Posterior vena cava (tissue), 2 donors: Measurements from ENCODE around the gene BMP4. TPM values are rescaled to one million over a fixed set of nuclear protein-coding genes. Genes with fewer than 3 reads are reported as not detected.
A peak's percentile ranks its signal among the peaks of the same experiment; 100 is the strongest.

Experiments
- DNase-seq: peaks from one replicate; pipeline ENCODE4 v3.0.0-alpha.2; 2020; ENCODE audit warnings: low spot score
- intact Hi-C, 2 donors: fragments of 100-400 bp; cut with DNase I; formaldehyde crosslinking; loops; one replicate each; pipeline versions ENCODE4 v1.14.1 to v1.14.2; 2022 to 2023
- total RNA-seq, 2 donors: library from RNA; stranded (reverse); fragmentation: NEBNext Ultra II Directional; extraction: Animal tissue kit (Norgen Biotek cat#: 25700); gene quantifications; one replicate each; pipeline ENCODE4 v1.2.1, GENCODE V29; 2021
- donor health status: DM: yes; HTN: yes; CAD: no.
- donor health status: DM: yes; HTN: yes; CAD: no.

BMP4 gene
- total RNA-seq, 2 donors from 2014 or later, result 9.1 to 9.3 TPM

DNA sequence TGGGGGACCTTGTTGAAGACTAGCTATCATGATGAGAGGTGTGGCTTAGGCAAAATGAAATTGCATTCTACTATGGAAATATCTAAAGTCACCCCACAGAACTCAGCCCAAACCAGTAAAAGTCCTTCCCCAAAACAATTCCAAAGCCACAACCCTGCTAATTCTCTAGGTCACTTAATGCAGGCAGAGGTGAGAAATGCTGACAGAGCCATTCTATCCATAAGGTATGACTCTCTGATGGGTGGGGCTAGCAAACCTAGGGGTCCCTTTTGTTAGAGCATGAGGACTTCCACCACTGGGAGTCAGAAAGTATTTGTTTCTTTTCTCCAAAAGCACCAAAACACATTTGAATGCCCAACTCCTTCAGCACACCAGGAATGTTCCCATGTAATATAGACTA is 12.7 kb upstream of the BMP4 start:
- intact Hi-C loops, result no loop called here
- no peak for DNase-seq

DNA sequence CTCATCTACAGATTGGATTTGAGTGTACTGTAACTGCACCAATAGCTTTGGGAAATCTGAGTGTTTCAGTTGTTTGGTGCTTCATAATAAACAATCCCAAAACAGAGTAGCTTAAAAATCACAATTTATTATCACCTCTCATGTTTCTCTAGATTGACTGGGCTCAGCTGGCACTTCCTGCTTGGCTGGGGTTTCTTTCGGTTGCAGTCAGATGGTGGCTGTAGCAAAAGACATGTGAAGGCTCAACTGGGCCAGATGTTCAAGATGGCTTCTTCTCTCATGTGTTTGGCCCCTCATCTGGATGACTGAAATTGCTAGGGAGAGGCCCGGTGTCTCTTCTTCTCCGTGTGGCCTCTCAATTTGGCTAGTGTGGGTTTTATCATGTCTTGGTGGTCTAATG is 12.1 kb upstream of the BMP4 start:
- no peak for DNase-seq
- intact Hi-C loops, result no loop called here

- no peak for DNase-seq
- intact Hi-C loops, result no loop called here
Measured at GRCh38 chr14:53967606-53968005, 11.0 kb upstream of the BMP4 start.

- intact Hi-C loops, result no loop called here
Measured at GRCh38 chr14:53964249-53964648, 7.6 kb upstream of the BMP4 start.

DNA sequence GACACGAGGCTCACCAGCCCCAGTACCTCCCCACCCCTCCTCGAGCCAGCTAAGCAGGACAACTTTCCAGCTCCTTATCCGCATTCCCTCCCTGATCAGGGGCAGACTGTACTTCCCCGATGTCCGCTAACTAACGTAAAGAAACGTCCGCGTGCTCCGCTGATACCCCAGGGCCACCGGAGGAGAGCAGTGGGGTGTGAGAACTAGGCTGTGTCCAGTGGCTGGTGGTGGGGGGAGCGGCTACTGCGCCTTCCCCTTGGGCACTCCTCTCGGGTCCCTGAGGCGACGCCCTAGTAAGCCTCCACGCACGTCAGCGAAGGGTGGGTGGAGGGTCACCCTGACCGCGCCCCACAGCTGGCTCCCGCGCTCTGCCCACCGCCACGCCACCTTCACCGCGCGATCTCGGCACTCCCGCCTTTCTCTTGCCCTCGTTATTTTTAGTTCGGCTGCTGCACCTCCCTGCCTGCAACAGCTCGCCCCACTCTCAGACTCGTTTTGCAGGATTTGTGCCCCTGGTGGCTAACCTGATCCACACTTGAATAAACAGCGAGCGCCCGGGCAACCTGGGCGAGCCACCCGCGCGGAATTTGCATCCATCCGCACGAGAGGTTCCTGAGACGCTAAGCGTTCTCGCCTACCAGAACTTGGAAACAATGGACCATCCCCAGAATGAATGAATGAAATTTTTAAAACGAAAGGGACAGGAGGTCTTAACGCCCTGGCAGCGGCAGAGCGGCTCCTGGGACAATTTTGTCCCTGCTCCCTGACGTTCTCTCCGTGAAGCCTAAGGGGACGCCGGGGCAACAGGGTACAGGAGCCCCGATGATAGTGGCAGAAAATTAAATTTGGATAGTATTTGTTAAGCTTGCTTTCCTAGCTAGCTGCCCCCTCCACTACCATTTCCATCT is 6.9 kb upstream of the BMP4 start:
- DNase-seq, result peak; percentile 82
- intact Hi-C loops, result no loop called here

More at GRCh38 chr14:53964249-53964648, 7.6 kb upstream of the BMP4 start:
- no peak for DNase-seq

DNA sequence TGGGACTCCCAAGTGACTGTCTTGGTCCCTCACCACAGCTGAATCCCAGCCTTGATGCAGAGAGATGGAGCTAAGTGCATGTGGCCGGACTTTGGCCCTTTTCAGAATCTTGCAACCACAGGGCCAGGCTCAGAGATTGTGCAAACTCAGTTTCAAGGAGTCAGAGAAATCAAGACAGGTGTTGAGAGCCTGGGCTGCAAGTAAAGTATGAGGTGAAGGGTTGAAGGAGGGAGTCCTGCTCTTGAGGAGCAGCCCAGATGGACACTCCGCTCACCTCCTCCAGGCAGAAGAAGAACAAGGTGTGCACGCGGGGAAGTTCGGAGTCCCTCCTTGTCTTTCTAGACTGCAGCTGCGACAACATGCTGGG is 6.3 kb upstream of the BMP4 start:
- no peak for DNase-seq
- intact Hi-C loops, result no loop called here

GRCh38 chr14:53958628-53959027 is 2.0 kb upstream of the BMP4 start:
- intact Hi-C loops, result loop anchor here in 1 of 2 donors (10.0 kb wide), 1 partner anchor 206 kb away; no protein-coding TSS in a partner anchor

DNA sequence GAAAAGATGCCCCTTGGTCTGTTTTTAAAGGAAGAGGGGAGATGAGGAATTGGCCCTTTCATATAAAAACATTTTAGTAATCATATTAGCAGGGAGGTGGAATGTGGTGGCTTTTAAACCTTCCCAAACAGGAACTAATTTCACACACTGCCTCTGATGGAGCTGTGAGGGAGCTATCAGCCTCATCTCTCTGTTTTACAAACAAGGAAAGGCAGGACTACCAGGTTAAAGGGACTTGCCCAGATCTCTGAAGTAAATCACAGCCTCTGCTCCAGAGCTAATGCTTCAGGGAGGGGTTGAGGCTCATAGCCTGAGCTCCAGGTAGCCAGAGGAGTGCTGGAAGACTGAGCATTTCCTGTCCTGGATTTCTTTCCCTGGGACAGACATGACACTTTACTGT is 1.1 kb upstream of the BMP4 start:
- DNase-seq, result no peak
- intact Hi-C loops, result loop anchor here in 1 of 2 donors (10.0 kb wide), 1 partner anchor 207 kb away; no protein-coding TSS in a partner anchor

More at GRCh38 chr14:53958628-53959027, 2.0 kb upstream of the BMP4 start:
- DNase-seq, result no peak

DNA sequence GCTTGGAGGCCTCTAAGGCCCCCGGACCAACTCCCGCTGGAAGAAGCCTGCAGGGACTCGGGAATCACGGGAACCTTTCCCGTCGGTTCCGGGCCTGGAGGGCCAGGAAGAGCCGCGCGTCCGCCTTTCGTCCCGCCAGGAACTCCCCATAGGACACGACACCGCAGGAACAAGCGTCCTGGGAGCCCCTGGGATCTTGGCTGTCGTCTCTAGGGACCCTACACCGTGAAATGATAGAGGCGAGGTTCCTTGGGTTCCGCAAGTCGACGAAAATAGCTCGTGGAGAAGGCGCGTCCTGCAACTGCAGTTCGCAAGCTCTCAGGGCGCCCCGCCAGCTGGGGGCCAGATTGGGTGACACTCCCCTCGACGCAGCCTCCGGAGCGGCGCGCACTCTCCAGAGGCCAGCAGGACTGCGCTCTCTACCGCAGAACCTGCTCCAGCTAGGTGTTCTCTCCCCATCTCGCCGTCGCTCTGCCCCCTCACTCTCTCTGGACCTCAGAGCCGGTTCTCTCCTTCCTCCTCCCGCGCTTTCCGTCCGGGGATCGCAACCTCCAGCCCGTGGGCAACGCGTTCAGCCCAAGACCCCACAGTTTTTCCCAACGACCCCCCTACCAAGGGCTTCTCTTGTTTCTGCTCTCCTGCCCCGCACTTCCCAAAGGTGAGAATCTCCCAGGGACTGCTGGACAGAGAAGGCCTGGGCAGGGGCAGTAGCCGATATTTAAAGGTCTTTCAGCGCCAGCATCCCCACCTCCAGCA is 776 bp downstream of the BMP4 start:
- intact Hi-C loops, result loop anchor here in 1 of 2 donors (10.0 kb wide), 1 partner anchor 209 kb away; no protein-coding TSS in a partner anchor
- DNase-seq, result peak; percentile 85

- DNase-seq, result no peak
- intact Hi-C loops, result loop anchor here in 1 of 2 donors (10.0 kb wide), 1 partner anchor 210 kb away; no protein-coding TSS in a partner anchor
Measured at GRCh38 chr14:53955229-53955556, 1.4 kb downstream of the BMP4 start.

- peak; percentile 83 for DNase-seq
- intact Hi-C loops, result loop anchor here in 1 of 2 donors (10.0 kb wide), 1 partner anchor 210 kb away; no protein-coding TSS in a partner anchor
Measured at GRCh38 chr14:53954551-53955228, 1.9 kb downstream of the BMP4 start.

- intact Hi-C loops, result loop anchor here in 1 of 2 donors (10.0 kb wide), 1 partner anchor 211 kb away; no protein-coding TSS in a partner anchor
- peak; percentile 85 for DNase-seq
Measured at GRCh38 chr14:53953828-53954550, 2.6 kb downstream of the BMP4 start.

- intact Hi-C loops, result loop anchor here in 1 of 2 donors (10.0 kb wide), 1 partner anchor 212 kb away; no protein-coding TSS in a partner anchor
- peak; percentile 95 for DNase-seq
Measured at GRCh38 chr14:53953002-53953827, 3.4 kb downstream of the BMP4 start.

DNA sequence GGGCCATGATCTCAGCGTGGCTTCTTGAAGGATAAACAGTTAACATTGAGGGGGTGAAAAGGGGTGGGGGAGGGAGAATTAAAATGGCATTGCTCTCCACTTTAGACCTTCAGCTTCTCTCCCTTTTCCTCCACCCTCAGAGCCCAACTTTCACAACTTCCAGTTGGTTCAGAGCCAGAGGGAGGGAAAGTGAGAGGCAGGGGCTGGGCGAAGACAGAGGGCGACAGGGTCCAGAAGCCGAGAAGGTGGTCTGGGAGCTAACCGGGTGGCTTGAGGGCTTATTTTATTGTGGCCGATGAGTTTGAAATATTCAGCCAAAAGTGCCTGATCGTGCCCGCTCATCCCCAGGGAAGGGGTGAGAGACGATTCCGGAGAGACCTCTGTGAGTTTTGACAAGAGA is 4.1 kb downstream of the BMP4 start:
- DNase-seq, result no peak
- intact Hi-C loops, result loop anchor here in 1 of 2 donors (10.0 kb wide), 1 partner anchor 212 kb away; no protein-coding TSS in a partner anchor

GRCh38 chr14:53951627-53952303 is 4.9 kb downstream of the BMP4 start:
- no peak for DNase-seq
- intact Hi-C loops, result loop anchor here in 1 of 2 donors (10.0 kb wide), 1 partner anchor 213 kb away; no protein-coding TSS in a partner anchor

GRCh38 chr14:53951243-53951626 is 5.4 kb downstream of the BMP4 start:
- no peak for DNase-seq
- intact Hi-C loops, result loop anchor here in 1 of 2 donors (10.0 kb wide), 1 partner anchor 214 kb away; no protein-coding TSS in a partner anchor
